Measurements from ENCODE around the gene PRIM1.
"Not testable (repeated sequence)": the region's sequence is repeated elsewhere in the genome, so short reads cannot be mapped to it uniquely, and the experiment has no call there.

PRIM1 gene

GRCh38 chr12:56759263-56759908 is 7.3 kb upstream of the PRIM1 start:
- no peak for DNase-seq

- DNase-seq: no peak
Measured at GRCh38 chr12:56758728-56759262, 6.7 kb upstream of the PRIM1 start.

- DNase-seq: not testable (repeated sequence)
Measured at GRCh38 chr12:56757971-56758370, 5.8 kb upstream of the PRIM1 start.

GRCh38 chr12:56753566-56753965 is 1.4 kb upstream of the PRIM1 start:
- DNase-seq: no peak

GRCh38 chr12:56750596-56750995 is 1.5 kb downstream of the PRIM1 start:
- not testable (repeated sequence) for DNase-seq

- no peak for DNase-seq
Measured at GRCh38 chr12:56749853-56750252, 2.3 kb downstream of the PRIM1 start.

- no peak for DNase-seq
Measured at GRCh38 chr12:56749359-56749758, 2.8 kb downstream of the PRIM1 start.

GRCh38 chr12:56728139-56728861 is 23.8 kb downstream of the PRIM1 start:
- no peak for DNase-seq

- DNase-seq: not testable (repeated sequence)
Measured at GRCh38 chr12:56726196-56726675, 25.9 kb downstream of the PRIM1 start.

GRCh38 chr12:56725723-56726102 is 26.4 kb downstream of the PRIM1 start:
- DNase-seq: no peak

GRCh38 chr12:56724972-56725722 is 27.0 kb downstream of the PRIM1 start, which contains the start of gene NACA:
NACA (minus strand) TSS chr12:56725299; CDS start chr12:56724521, 778 bp downstream.
- DNase-seq: peak; percentile 98

GRCh38 chr12:56724701-56724971 is 27.5 kb downstream of the PRIM1 start:
- DNase-seq: peak; percentile 13

GRCh38 chr12:56723889-56724700 is 28.0 kb downstream of the PRIM1 start:
- no peak for DNase-seq

- DNase-seq: no peak
Measured at GRCh38 chr12:56723352-56723751, 28.8 kb downstream of the PRIM1 start.

GRCh38 chr12:56722832-56723231 is 29.3 kb downstream of the PRIM1 start:
- DNase-seq: no peak

GRCh38 chr12:56721721-56722120 is 30.4 kb downstream of the PRIM1 start:
- no peak for DNase-seq

GRCh38 chr12:56721216-56721615 is 30.9 kb downstream of the PRIM1 start:
- DNase-seq: no peak

GRCh38 chr12:56720731-56721151 is 31.4 kb downstream of the PRIM1 start:
- no peak for DNase-seq

GRCh38 chr12:56719056-56719455 is 33.1 kb downstream of the PRIM1 start:
- no peak for DNase-seq

- no peak for DNase-seq
Measured at GRCh38 chr12:56718636-56719035, 33.5 kb downstream of the PRIM1 start.

- no peak for DNase-seq
Measured at GRCh38 chr12:56718149-56718548, 34.0 kb downstream of the PRIM1 start.

Measured in stimulated activated CD4-positive, alpha-beta T cell treated with anti-CD3 and anti-CD28 coated beads, Interleukin-4, amount 100 ng/mL, for 1 hour (primary cell).